Activated naive CD4-positive, alpha-beta T cell (primary cell): ENCODE data around the gene IPP.
"Not testable (repeated sequence)": the region's sequence is repeated elsewhere in the genome, so short reads cannot be mapped to it uniquely, and the experiment has no call there.

Source experiments
- DNase-seq, 4 experiments: peaks; one replicate each; lab custom pipeline; 2025; lab: John Stamatoyannopoulos, UW

IPP gene

GRCh38 chr1:45684402-45684801, 66.1 kb downstream of the IPP start:
- no peak for DNase-seq

GRCh38 chr1:45682942-45683341, 67.5 kb downstream of the IPP start:
- DNase-seq = no peak

- no peak for DNase-seq
Observed at GRCh38 chr1:45679123-45679522, 71.3 kb downstream of the IPP start.

GRCh38 chr1:45678489-45678888, 72.0 kb downstream of the IPP start:
- DNase-seq = no peak

DNA sequence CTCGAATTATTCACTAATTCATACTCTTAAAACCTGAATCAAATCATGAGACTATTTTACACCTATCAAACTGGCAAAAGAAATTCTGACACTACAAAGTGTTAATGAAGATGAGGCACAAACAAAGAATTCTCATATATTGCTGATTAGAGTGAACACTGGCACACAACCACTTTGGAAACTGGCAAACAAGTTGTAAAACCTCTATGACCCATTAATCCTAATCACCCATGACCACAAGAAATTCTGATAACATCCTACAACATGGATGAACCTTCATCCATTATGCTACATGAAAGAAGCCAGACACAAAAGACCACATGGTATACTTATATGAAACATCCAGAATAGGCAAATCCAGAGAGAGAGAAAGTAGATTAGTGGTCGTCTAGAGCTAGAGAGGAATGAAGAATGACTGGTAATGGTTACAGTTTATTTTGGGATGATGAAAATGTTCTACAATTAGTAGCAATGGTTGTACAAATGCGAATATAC, 72.7 kb downstream of the IPP start:
- DNase-seq = no peak

DNA sequence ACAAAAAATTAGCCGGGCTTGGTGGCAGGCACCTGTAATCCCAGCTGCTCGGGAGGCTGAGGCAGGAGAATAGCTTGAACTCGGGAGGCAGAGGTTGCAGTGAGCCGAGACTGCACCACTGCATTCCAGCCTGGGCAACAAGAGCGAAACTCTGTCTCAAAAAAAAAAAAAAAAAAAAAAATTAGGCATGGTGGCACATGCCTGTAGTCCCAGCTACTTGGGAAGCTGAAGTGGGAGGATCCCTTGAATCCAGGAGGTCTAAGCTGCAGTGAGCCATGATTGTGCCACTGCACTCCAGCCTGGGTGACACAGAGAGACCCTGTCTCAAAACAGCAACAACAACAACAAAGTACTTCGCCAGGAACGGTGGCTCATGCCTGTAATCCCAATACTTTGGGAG, 73.9 kb downstream of the IPP start:
- not testable (repeated sequence) for DNase-seq

- DNase-seq = no peak
Observed at GRCh38 chr1:45674478-45674877, 76.0 kb downstream of the IPP start.

DNA sequence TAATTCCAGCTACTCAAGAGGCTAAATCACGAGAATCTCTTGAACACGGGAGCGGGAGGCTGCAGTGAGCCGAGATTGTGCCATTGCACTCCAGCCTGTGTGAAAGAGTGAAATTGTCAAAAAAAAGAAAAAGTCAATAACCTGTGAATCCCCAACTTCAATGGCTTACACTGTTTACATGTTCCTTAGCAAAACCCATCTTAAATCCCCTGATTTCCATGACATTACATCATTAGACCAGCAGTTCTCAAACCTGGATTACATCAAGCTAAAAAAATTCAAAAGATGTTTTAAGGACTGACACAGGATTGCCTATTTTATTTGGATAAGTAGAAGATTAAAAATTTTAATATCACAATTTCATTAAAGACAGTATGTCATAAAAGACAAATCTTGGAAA, 76.5 kb downstream of the IPP start:
- DNase-seq = no peak

DNA sequence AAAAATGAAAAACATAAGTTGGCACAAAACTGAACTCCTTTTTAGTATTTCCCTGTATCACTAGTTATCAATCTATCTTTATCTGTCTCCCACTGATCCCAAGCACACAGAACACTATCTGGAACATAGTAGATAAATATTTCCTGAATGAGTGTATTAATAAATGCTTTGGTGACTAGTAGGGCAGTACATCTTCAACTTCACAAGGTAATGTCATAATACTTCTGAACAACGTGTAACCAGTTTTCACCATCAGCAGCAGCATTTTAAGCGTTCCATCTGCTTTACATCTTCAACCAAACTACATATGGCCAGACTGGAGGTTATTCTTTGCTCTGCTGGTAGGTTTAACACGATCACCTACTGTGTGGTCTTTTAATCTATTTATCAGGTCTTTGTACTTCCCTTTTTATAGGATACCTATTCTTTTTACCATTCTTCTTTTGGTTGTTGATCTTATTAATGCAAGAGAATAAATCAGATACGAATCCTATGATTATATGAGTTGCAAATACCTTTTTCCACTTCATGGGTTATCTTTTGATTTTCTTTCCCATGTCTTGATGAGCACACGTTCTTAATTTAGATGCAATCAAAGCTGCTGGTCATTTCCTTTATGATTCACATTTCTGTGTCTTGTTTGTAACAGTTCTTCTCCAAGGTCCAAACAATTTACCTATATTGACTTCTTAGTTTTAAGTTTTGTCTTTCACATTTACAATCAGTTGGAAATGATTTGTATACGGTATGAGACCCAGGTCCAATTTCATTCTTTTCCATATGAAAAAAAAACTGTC, 80.4 kb downstream of the IPP start:
- DNase-seq = no peak

DNA sequence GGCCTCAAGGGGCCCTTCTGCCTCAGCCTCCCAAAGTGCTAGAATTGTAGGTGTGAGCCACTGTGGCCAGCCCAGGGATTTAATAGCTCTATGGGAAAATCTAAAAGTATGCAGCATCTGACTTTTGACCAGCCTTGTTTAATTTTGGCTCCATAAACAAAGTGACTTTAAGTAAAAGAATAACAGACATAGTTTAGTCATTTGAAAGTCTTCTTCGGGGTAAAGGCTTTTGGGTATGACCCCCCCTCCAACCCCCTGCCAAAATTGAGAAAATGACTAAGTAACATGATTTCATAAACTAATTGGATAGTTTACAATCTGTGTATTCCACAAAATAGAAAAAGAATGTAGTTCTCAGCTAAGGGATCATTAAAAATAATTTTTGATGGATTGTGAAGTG, 81.1 kb downstream of the IPP start:
- no peak for DNase-seq

DNA sequence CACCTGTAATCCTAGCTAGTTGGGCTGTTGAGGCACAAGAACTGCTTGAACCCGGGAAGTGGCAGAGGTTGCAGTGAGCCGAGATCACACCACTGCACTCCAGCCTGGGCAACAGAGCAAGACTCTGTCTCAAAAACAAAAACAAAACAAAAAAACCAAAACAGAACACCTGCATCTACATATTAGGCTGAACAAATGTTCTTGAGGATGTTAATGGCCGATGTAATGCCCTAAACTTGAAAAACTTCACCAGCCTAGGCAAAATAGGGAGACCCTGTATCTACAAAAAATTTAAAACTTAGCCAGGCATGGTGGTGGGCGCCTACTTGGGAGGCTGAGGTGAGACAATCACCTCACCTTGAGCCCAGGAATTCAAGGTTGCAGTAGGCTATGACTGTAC, 81.9 kb downstream of the IPP start:
- no peak for DNase-seq

DNA sequence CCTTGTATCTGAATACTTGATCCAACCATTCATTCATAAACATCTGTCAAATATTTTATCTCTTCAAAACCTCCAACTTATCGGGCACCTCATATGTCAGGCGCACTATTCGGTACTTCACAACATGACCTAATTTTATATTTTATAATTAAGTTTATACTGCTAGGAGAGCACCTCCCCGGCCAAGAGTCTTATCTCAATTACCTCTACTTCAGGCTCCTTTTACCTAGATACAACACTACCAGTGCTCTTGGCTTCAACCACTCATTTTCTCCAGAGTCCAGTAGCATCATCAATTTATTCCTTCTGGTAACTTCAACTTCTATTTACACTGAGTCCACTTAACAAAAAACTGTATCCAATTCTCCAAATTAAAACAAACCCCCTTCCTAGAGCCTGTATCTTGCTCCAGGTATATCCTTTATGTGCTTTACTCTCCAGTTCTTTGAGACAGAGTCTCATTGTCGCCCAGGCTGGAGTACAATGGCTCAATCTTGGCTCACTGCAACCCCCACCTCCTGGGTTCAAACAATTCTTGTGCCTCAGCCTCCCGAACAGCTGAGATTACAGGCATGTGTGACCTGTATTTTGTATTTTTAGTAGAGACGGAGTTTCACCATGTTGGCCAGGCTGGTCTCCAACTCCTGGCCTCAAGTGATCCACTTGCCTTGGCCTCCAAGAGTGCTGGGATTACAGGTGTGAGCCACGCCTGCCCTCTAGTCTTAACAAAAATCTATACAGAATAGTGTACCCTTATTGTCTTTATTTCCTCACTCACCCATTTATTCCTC, 82.9 kb downstream of the IPP start:
- DNase-seq = no peak

GRCh38 chr1:45666836-45667235, 83.6 kb downstream of the IPP start:
- DNase-seq = no peak

GRCh38 chr1:45660336-45660735, 90.1 kb downstream of the IPP start:
- no peak for DNase-seq

GRCh38 chr1:45659222-45659621, 91.2 kb downstream of the IPP start:
- no peak for DNase-seq

GRCh38 chr1:45658171-45658570, 92.3 kb downstream of the IPP start:
- DNase-seq = no peak

DNA sequence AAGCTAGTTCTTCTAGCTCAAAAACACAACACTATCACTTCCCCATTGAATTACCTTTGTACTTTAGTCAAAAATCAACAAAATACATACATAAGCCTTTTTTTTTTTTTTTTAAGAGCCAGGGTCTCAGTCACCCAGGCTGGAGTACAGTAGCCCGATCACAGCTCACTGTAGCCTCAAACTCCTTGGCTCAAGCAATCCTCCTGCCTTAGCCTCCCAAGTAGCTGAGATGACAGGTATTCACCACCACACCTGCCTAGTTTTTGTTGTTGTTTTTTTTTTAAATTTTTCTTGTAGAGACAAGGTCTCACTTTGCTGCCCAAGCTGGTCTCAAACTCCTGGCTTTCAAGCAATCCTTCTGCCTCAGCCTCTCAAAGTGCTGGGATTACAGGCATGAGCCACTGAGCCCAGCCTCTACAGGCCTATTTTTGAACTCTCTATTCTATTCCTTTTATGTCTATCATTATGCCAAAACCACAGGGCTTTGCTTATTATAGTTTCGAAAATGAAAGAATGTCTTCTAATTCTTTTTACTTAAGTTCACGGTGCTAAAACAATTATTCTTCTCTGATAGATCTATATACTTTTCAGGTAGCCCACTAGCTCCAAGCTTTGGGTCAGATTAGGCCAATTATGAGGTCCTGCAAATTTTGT, 93.8 kb downstream of the IPP start:
- no peak for DNase-seq

DNA sequence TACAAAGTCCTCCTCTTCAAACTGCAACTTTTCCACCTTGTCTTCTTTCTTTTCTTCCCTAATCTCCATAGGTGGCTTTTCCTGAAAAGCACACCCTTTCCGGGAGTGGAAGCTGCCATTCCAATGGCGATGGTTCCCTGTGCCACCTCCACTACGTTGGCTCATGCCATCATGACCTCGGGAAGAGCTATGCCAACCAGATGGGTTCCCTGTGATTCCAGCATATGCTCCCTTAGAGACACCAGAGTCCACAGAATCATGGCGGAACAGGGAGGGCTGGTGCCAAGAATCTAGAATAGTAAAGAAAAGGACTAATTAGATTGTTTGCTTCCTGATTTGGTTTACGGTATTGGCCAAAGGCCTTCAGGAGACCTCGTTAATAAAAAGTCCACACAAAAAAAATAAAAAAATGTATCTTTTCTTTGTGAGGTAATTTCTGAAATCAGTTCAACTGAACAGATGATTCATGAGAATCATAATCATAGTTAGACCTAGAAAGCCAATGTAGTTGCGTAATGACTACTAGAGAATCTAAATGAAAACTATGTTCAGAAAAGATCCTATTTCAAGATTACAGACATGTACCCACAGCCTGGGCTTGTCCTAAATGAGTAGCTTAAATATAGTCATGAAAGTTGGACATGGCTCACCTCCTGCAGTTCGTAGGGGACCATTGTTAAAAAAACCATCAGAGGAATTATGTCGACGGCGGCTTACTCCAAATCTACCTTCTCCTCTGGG, 95.7 kb downstream of the IPP start:
- no peak for DNase-seq
